Osteocyte (in vitro differentiated cells): ENCODE measurements around the gene ENDOU. TPM values are rescaled to one million over a fixed set of nuclear protein-coding genes. Genes with fewer than 3 reads are reported as not detected.
A peak's percentile ranks its signal among the peaks of the same experiment; 100 is the strongest.
"Not testable (repeated sequence)": the region's sequence is repeated elsewhere in the genome, so short reads cannot be mapped to it uniquely, and the experiment has no call there.

Source experiments
- DNase-seq: peaks from one replicate; pipeline ENCODE4 v3.0.0; 2021; ENCODE audit warnings: mixed read lengths; ENCODE audit not compliant: unreplicated experiment; ENCODE audit errors: extremely low spot score
- H3K27ac Mint-ChIP-seq: one replicate; pipeline ENCODE4 v1.8.0; 2021; ENCODE audit warnings: mild to moderate bottlenecking, mixed read lengths; ENCODE audit not compliant: unreplicated experiment
- H3K27me3 Mint-ChIP-seq: one replicate; pipeline ENCODE4 v1.8.0; 2021; ENCODE audit warnings: mixed read lengths; ENCODE audit not compliant: unreplicated experiment
- H3K36me3 Mint-ChIP-seq: one replicate; pipeline ENCODE4 v1.8.0; 2021; ENCODE audit warnings: mixed read lengths; ENCODE audit not compliant: unreplicated experiment
- H3K4me1 Mint-ChIP-seq: one replicate; pipeline ENCODE4 v1.8.0; 2021; ENCODE audit warnings: mixed read lengths; ENCODE audit not compliant: unreplicated experiment
- H3K4me3 Mint-ChIP-seq: one replicate; pipeline ENCODE4 v1.8.0; 2021; ENCODE audit warnings: mild to moderate bottlenecking, moderate library complexity, mixed read lengths; ENCODE audit not compliant: unreplicated experiment
- H3K9me3 Mint-ChIP-seq: one replicate; pipeline ENCODE4 v1.8.0; 2021; ENCODE audit warnings: mixed read lengths; ENCODE audit not compliant: unreplicated experiment
- total RNA-seq: library from RNA; stranded (reverse); gene quantifications from 2 replicates; pipeline ENCODE4 v1.2.1, GENCODE V29; 2021
- TF ChIP-seq, protein P1 (sequence below): fragments of 200-600 bp; sonication (generic); IDR thresholded peaks from 2 replicates; pipeline ENCODE4 v1.5.0; 2021; ENCODE audit warnings: antibody characterized with exemption, mild to moderate bottlenecking, moderate library complexity

ENDOU gene
- total RNA-seq, 1 donor from 2014 or later, result not detected

DNA sequence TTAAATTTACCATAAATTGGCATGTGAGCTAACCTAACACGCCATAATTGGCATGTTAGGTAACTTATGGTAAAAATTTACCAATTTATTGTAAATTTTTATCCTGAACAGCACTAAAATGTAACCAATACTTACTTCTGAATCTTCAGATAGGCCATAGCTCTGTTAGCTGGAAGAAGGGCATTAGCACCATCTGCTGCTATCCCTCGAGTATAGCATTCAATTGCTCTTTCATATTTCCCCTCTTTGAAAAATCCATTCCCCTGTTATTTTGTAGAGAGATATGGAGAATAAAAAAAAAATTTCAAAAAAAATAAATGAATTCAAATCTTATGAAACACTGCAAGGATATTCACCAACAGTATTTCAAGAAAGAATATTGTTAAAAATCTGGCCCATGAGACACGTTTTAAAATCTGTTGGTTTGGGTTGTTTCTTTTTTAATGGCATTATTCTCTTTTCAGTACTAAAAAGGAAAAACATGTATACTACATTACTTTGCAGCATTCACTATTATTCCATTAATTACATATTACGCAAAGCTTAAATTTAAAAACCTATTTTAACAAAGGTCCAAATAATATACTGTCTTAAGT is 38.5 kb downstream of the ENDOU start:
- TF ChIP-seq, protein P1, sequence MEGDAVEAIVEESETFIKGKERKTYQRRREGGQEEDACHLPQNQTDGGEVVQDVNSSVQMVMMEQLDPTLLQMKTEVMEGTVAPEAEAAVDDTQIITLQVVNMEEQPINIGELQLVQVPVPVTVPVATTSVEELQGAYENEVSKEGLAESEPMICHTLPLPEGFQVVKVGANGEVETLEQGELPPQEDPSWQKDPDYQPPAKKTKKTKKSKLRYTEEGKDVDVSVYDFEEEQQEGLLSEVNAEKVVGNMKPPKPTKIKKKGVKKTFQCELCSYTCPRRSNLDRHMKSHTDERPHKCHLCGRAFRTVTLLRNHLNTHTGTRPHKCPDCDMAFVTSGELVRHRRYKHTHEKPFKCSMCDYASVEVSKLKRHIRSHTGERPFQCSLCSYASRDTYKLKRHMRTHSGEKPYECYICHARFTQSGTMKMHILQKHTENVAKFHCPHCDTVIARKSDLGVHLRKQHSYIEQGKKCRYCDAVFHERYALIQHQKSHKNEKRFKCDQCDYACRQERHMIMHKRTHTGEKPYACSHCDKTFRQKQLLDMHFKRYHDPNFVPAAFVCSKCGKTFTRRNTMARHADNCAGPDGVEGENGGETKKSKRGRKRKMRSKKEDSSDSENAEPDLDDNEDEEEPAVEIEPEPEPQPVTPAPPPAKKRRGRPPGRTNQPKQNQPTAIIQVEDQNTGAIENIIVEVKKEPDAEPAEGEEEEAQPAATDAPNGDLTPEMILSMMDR, result peak; percentile 80
- H3K27ac Mint-ChIP-seq, result no peak overlapping the region
- H3K4me3 Mint-ChIP-seq, result no peak overlapping the region
- no peak for DNase-seq
- peaks cover 9% of the 10 kb centered on the region for H3K36me3 Mint-ChIP-seq
- H3K4me1 Mint-ChIP-seq, result no peaks in the 10 kb centered on the region
- no peaks in the 10 kb centered on the region for H3K27me3 Mint-ChIP-seq
- no peaks in the 10 kb centered on the region for H3K9me3 Mint-ChIP-seq

DNA sequence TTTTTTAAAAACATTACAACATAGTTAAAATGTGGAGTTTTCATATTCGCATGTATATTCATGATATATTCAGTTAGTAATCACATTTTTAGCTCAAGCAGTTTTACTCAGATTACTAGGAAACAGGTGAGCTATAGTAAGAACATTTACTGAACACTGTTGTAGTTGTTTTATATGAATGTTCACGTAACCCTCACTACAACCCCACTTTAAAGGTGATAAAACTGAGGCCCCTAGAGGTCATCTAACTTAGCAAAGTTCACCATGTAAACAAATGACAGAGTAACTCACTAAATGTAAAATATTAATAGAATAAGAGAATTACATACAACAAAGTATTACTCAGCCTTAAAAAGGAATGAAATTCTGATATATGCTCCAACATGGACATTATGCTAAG is 45.5 kb downstream of the ENDOU start:
- no peak overlapping the region for H3K27ac Mint-ChIP-seq
- DNase-seq, result no peak
- no peaks in the 10 kb centered on the region for H3K27me3 Mint-ChIP-seq
- TF ChIP-seq, protein P1, result no peak
- H3K4me1 Mint-ChIP-seq, result peaks cover 2% of the 10 kb centered on the region
- H3K9me3 Mint-ChIP-seq, result no peaks in the 10 kb centered on the region
- H3K36me3 Mint-ChIP-seq, result peaks cover 59% of the 10 kb centered on the region
- H3K4me3 Mint-ChIP-seq, result no peak overlapping the region

DNA sequence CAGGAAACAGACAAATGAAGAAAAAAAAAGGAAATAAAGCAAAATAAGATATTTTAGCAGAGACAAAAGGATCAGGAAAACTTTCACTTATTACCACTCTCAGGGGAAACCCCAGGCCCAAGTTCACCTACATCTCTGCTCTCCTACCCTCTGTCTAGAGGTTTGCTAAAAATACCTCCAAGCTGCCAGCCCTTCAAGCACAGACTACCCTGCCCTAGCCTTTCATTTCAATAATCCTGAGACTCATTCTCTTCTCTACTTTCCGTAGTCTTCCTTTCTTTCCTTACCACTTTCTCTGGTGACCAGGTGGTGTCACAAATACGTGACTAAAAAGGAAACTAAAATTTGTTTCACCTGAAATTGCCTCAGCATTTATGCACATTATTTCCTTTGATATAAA is 53.2 kb downstream of the ENDOU start:
- H3K27me3 Mint-ChIP-seq, result no peaks in the 10 kb centered on the region
- H3K9me3 Mint-ChIP-seq, result no peaks in the 10 kb centered on the region
- H3K4me1 Mint-ChIP-seq, result no peaks in the 10 kb centered on the region
- peaks cover 48% of the 10 kb centered on the region for H3K36me3 Mint-ChIP-seq
- no peak overlapping the region for H3K27ac Mint-ChIP-seq
- DNase-seq, result no peak
- TF ChIP-seq, protein P1, result no peak
- H3K4me3 Mint-ChIP-seq, result no peak overlapping the region

DNA sequence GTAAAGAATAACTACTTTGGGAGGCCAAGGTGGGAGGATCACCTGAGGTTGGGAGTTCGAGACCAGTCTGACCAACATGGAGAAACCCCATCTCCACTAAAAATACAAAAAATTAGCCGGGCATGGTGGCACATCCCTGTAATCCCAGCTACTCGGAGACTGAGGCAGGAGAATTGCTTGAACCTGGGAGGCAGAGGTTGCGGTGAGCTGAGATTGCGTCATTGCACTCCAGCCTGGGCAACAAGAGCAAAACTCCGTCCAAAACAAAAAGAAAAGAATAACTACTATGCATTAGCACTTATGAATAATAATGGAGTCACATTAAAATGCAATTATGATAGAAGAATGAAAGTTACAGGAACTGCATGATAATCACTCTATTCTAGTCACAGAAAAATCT is 57.4 kb downstream of the ENDOU start:
- not testable (repeated sequence) for H3K4me1 Mint-ChIP-seq, DNase-seq, H3K9me3 Mint-ChIP-seq, H3K4me3 Mint-ChIP-seq, H3K27me3 Mint-ChIP-seq, H3K27ac Mint-ChIP-seq
- H3K36me3 Mint-ChIP-seq, result peaks cover 37% of the 10 kb centered on the region

Other genes with a start within 250 kb of the ENDOU start
- 28.7 and 33.4 TPM in 2 replicates for gene RPAP3, start 19.5 kb downstream of the ENDOU start, total RNA-seq
- 1.2 and 1.9 TPM in 2 replicates for gene RAPGEF3, start 33.4 kb upstream of the ENDOU start, total RNA-seq
- 21.2 and 21.6 TPM in 2 replicates for gene SLC48A1, start 47.7 kb upstream of the ENDOU start, total RNA-seq
- gene HDAC7, start 94.4 kb upstream of the ENDOU start, total RNA-seq, result 114 and 120 TPM in 2 replicates
- 1.9 and 2.7 TPM in 2 replicates for gene VDR, start 179.5 kb upstream of the ENDOU start, total RNA-seq
- 53.2 and 60.9 TPM in 2 replicates for gene TMEM106C, start 238.1 kb upstream of the ENDOU start, total RNA-seq